ENCODE data around the gene INA. TPM values are rescaled to one million over a fixed set of nuclear protein-coding genes. Genes with fewer than 3 reads are reported as not detected.
A peak's percentile ranks its signal among the peaks of the same experiment; 100 is the strongest.

INA gene
- total and polyA plus RNA-seq, 2 experiments from 2014 or later, result 1.3 to 1.8 TPM

DNA sequence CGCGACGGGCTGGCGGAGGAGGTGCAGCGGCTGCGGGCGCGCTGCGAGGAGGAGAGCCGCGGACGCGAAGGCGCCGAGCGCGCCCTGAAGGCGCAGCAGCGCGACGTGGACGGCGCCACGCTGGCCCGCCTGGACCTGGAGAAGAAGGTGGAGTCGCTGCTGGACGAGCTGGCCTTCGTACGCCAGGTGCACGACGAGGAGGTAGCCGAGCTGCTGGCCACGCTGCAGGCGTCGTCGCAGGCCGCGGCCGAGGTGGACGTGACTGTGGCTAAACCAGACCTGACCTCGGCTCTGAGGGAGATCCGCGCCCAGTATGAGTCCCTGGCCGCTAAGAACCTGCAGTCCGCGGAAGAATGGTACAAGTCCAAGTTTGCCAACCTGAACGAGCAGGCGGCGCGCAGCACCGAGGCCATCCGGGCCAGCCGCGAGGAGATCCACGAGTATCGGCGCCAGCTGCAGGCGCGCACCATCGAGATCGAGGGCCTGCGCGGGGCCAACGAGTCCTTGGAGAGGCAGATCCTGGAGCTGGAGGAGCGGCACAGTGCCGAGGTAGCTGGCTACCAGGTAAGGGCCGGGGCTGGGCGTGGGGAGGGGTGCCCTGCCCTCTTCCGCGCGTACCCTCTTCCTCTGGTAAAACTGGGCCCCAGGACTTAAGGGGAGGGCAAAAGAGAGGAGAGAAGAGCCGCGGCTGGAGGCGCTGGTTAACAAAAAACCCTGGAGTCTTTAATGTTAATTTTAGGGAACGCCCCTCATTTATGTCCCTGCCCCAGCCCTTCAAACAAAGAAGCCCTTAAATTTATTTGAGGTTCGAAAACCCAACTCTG lies 987 bp downstream of the INA start:
- Histone ChIP-seq H3K4me3 (peak overlapping the region; percentile 38), H3K36me3 (no peaks in the 10 kb centered on the region), H3K27ac (no peak overlapping the region), H3K4me1 (ENCODE audit: low read depth) (no peaks in the 10 kb centered on the region), H3K9me3 (ENCODE audit: low read depth) (no peaks in the 10 kb centered on the region), H3K27me3 (peaks cover 84% of the 10 kb centered on the region)
- TF ChIP-seq, protein P1, sequence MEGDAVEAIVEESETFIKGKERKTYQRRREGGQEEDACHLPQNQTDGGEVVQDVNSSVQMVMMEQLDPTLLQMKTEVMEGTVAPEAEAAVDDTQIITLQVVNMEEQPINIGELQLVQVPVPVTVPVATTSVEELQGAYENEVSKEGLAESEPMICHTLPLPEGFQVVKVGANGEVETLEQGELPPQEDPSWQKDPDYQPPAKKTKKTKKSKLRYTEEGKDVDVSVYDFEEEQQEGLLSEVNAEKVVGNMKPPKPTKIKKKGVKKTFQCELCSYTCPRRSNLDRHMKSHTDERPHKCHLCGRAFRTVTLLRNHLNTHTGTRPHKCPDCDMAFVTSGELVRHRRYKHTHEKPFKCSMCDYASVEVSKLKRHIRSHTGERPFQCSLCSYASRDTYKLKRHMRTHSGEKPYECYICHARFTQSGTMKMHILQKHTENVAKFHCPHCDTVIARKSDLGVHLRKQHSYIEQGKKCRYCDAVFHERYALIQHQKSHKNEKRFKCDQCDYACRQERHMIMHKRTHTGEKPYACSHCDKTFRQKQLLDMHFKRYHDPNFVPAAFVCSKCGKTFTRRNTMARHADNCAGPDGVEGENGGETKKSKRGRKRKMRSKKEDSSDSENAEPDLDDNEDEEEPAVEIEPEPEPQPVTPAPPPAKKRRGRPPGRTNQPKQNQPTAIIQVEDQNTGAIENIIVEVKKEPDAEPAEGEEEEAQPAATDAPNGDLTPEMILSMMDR (IDR thresholded peaks at IDR 0.05; ENCODE audit: low read depth, low read length), result no peak
- no peak for DNase-seq (ENCODE audit: low read depth in 1 of 2, low spot score in 1 of 2)

DNA sequence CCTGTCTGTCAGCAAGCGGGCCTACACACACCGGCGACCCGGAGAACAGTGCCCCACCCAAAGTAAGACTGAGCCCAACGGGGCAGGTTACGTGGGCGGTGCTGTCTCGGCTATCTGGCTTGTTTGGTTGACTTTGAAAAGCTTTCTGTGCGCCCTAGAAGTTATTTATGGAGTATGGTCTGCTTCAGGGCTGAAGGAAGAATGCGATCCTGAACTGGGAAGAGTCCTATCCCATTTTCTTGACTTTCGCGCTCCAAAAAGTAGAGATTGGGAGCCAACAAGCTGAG lies 1.5 kb downstream of the INA start:
- no peak for DNase-seq (ENCODE audit: low read depth in 1 of 2, low spot score in 1 of 2)
- Histone ChIP-seq H3K36me3 (no peaks in the 10 kb centered on the region), H3K27ac (no peak overlapping the region), H3K4me1 (ENCODE audit: low read depth) (no peaks in the 10 kb centered on the region), H3K4me3 (no peak overlapping the region), H3K9me3 (ENCODE audit: low read depth) (no peaks in the 10 kb centered on the region), H3K27me3 (peaks cover 79% of the 10 kb centered on the region)
- TF ChIP-seq, protein P1 (IDR thresholded peaks at IDR 0.05; ENCODE audit: low read depth, low read length), result no peak

DNA sequence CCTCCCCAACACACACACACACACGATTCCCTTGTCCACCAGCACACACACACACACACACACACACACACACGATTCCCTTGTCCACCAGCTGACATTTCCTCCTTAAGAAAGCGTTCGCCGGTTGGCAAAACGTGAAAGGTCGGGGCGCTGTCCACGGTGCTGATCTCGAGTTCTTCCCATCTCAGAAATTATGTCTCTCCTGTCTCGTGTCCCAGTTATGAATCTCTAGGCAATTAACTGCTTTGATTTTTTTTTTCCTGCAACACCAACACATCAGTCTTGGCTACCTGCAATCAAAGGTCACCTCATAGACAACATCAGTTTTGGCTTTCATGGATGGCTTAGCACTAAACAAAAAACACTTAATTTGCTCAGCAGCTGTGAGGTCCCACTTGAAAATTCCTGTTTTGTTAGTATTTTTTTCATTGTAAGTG lies 1.9 kb downstream of the INA start:
- Histone ChIP-seq H3K27ac (no peak overlapping the region), H3K4me3 (no peak overlapping the region), H3K36me3 (no peaks in the 10 kb centered on the region), H3K9me3 (ENCODE audit: low read depth) (no peaks in the 10 kb centered on the region), H3K4me1 (ENCODE audit: low read depth) (no peaks in the 10 kb centered on the region), H3K27me3 (peaks cover 75% of the 10 kb centered on the region)
- peak; percentile 71 to 86 for DNase-seq (ENCODE audit: low read depth in 1 of 2, low spot score in 1 of 2)
- TF ChIP-seq, protein P1 (IDR thresholded peaks at IDR 0.05; ENCODE audit: low read depth, low read length), result no peak

DNA sequence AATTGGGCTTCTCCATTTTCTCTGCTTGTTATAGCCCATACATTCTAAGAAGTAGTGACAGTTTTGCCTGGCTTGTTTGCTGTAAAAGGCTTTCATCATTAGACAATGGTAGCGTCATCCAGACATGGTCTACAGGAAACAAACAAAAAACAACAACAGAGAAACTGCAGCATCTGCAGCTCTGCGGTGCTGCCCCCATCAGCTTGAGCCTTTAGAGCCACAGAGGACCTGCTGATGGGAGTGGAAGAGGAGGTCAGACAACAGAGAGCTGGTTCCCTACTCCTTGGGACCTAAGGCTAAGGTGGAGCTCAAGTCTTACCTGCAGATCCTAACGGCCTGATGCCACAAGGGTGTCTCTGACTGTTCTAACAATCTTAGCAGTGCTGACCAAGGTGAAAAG lies 3.1 kb downstream of the INA start:
- Histone ChIP-seq H3K4me3 (no peak overlapping the region), H3K36me3 (no peaks in the 10 kb centered on the region), H3K4me1 (ENCODE audit: low read depth) (no peaks in the 10 kb centered on the region), H3K9me3 (ENCODE audit: low read depth) (no peaks in the 10 kb centered on the region), H3K27me3 (peaks cover 63% of the 10 kb centered on the region), H3K27ac (no peak overlapping the region)
- TF ChIP-seq, protein P1 (IDR thresholded peaks at IDR 0.05; ENCODE audit: low read depth, low read length), result no peak
- DNase-seq (ENCODE audit: low read depth in 1 of 2, low spot score in 1 of 2), result no peak

DNA sequence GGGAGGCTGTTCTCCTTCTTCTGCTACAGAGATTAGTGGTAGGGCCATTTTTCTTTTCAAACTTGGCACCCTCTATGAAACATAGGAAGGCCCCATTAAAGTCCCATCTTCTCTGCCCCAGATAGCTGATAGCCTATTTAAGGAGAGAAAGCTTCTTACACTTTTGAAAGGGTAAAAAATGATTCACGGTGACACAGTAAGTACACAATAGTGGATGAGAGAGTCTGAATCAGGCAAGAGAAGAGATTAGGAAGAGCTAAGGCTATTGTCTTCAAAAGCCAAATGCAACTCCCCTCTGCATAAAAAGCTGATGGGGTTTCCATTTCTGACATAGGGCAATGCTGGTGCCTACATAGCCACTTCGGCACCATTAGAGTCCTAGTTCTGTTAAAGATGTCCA lies 3.6 kb downstream of the INA start:
- H3K36me3 ChIP-seq, result no peaks in the 10 kb centered on the region
- no peaks in the 10 kb centered on the region for H3K9me3 ChIP-seq (ENCODE audit: low read depth)
- DNase-seq (ENCODE audit: low read depth in 1 of 2, low spot score in 1 of 2), result no peak
- H3K4me1 ChIP-seq (ENCODE audit: low read depth), result no peaks in the 10 kb centered on the region
- TF ChIP-seq, protein P1 (IDR thresholded peaks at IDR 0.05; ENCODE audit: low read depth, low read length), result no peak
- H3K27ac ChIP-seq, result no peak overlapping the region
- no peak overlapping the region for H3K4me3 ChIP-seq
- peaks cover 59% of the 10 kb centered on the region for H3K27me3 ChIP-seq

All from cardiac muscle cell (in vitro differentiated cells and primary cell).